Thyroid gland (tissue), 4 donors: ENCODE data around the gene ATRN.

Experiments
- POLR2A ChIP-seq, 2 donors: fragments of 450-650 bp; IDR thresholded peaks; one replicate each; pipeline ENCODE4 v1.6.1; 2017; ENCODE audit warnings: antibody characterized with exemption in 2 of 2, mild to moderate bottlenecking in 2 of 2, moderate library complexity in 1 of 2
- TF ChIP-seq, protein P1 (sequence below), 6 experiments: fragments of 200-600 bp in 3 of 6; fragments of 450-650 bp in 3 of 6; sonication (generic) in 3 of 6; IDR thresholded peaks; one replicate each; pipeline ENCODE4 v1.5.1; 2016 to 2019; ENCODE audit warnings: antibody characterized with exemption in 6 of 6, mild to moderate bottlenecking in 2 of 6, inconsistent platforms in 1 of 6, moderate library complexity in 1 of 6

DNA sequence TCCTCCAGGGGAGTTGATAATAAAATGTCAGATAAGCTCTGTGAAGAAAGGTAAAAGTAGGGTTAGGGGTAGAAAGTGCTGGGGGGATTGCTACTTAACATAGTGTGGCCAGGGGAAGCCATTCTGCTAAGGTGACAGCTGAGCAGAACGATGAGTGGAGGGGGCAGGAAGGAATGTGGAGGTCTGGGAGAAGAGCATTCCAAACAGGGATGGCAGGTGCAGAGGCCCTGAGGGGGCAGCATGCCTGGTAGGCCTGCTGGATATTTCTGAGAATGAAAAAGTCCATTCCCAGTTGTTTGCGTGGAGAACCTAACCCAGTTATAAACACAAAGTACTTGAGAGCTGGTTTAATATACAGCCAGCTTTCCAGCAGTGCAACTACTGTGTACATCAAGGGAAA is 183.1 kb downstream of the ATRN start:
- TF ChIP-seq, protein P1, sequence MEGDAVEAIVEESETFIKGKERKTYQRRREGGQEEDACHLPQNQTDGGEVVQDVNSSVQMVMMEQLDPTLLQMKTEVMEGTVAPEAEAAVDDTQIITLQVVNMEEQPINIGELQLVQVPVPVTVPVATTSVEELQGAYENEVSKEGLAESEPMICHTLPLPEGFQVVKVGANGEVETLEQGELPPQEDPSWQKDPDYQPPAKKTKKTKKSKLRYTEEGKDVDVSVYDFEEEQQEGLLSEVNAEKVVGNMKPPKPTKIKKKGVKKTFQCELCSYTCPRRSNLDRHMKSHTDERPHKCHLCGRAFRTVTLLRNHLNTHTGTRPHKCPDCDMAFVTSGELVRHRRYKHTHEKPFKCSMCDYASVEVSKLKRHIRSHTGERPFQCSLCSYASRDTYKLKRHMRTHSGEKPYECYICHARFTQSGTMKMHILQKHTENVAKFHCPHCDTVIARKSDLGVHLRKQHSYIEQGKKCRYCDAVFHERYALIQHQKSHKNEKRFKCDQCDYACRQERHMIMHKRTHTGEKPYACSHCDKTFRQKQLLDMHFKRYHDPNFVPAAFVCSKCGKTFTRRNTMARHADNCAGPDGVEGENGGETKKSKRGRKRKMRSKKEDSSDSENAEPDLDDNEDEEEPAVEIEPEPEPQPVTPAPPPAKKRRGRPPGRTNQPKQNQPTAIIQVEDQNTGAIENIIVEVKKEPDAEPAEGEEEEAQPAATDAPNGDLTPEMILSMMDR (IDR thresholded peaks at IDR 0.05): no peak
- TF ChIP-seq POLR2A (IDR thresholded peaks at IDR 0.05): no peak
